PC-9 (cell line): Measurements from ENCODE around the gene STPG3. TPM values are rescaled to one million over a fixed set of nuclear protein-coding genes. Genes with fewer than 3 reads are reported as not detected.

Experiments
- BruUV-seq: library from RNA; stranded (reverse); fragments of 400-500 nt; replicated peaks from 2 replicates; lab custom pipeline; 2021; lab: Mats Ljungman, UMichigan
- CTCF ChIA-PET: fragments of 300-600 bp; sonication (Branson Sonifier 250); formaldehyde crosslinking; loops from one replicate; lab custom pipeline; 2022; ENCODE audit warnings: antibody characterized with exemption; lab: Charles Lee
- POLR2A ChIA-PET: fragments of 300-600 bp; sonication (Branson Sonifier 250); formaldehyde crosslinking; loops from one replicate; lab custom pipeline; 2022; ENCODE audit warnings: antibody characterized with exemption; ENCODE audit not compliant: unreplicated experiment; lab: Charles Lee
- DNase-seq, 2 experiments: peaks; one replicate each; pipeline versions ENCODE4 v3.0.0 to v3.0.0-alpha.2; 2015 to 2022; ENCODE audit warnings: mixed read lengths in 1 of 2
- H2AFZ ChIP-seq: fragments of 200-600 bp; sonication (generic); 2 replicates; pipeline ENCODE4 v1.8.1; 2017; ENCODE audit warnings: antibody characterized with exemption
- H3F3A ChIP-seq: fragments of 200-600 bp; sonication (generic); 2 replicates; pipeline ENCODE4 v1.8.1; 2017; ENCODE audit warnings: antibody characterized with exemption, mild to moderate bottlenecking, low read depth; ENCODE audit not compliant: insufficient read depth
- H3K27ac ChIP-seq: fragments of 200-600 bp; sonication (generic); 2 replicates; pipeline ENCODE4 v1.6.1; 2016; ENCODE audit warnings: mixed run types
- H3K27me3 ChIP-seq: fragments of 200-600 bp; sonication (generic); 2 replicates; pipeline ENCODE4 v1.6.1; 2016; ENCODE audit warnings: low read depth, mixed run types; ENCODE audit not compliant: insufficient read depth
- H3K36me3 ChIP-seq: fragments of 200-600 bp; sonication (generic); 2 replicates; pipeline ENCODE4 v1.6.1; 2016; ENCODE audit warnings: low read depth, mixed run types
- H3K4me1 ChIP-seq: fragments of 200-600 bp; sonication (generic); replicated peaks from 2 replicates; pipeline ENCODE4 v1.6.1; 2016; ENCODE audit warnings: mixed run types; ENCODE audit not compliant: insufficient read depth
- H3K4me2 ChIP-seq: fragments of 200-600 bp; sonication (generic); 2 replicates; pipeline ENCODE4 v1.6.1; 2017; ENCODE audit warnings: mixed run types
- H3K4me3 ChIP-seq: fragments of 200-600 bp; sonication (generic); 2 replicates; pipeline ENCODE4 v1.6.1; 2016; ENCODE audit warnings: mixed run types
- H3K79me2 ChIP-seq: fragments of 200-600 bp; sonication (generic); 2 replicates; pipeline ENCODE4 v1.6.1; 2017; ENCODE audit warnings: low read depth, mixed run types
- H3K9me2 ChIP-seq: fragments of 200-600 bp; sonication (generic); 2 replicates; pipeline ENCODE4 v1.8.1; 2017; ENCODE audit warnings: mild to moderate bottlenecking; ENCODE audit not compliant: insufficient read depth
- H3K9me3 ChIP-seq: fragments of 200-600 bp; sonication (generic); 2 replicates; pipeline ENCODE4 v1.8.1; 2016; ENCODE audit warnings: low read depth; ENCODE audit not compliant: insufficient read depth
- H4K20me1 ChIP-seq: fragments of 200-600 bp; sonication (generic); 2 replicates; pipeline ENCODE4 v1.8.1; 2017; ENCODE audit not compliant: insufficient read depth
- CTCF ChIP-seq: fragments of 200-600 bp; sonication (generic); conservative IDR thresholded peaks from 2 replicates; pipeline ENCODE4 v1.6.1; 2017; ENCODE audit warnings: mixed run types, antibody characterized with exemption, mild to moderate bottlenecking, moderate library complexity
- EZH2 ChIP-seq: fragments of 200-600 bp; sonication (generic); IDR thresholded peaks from 2 replicates; pipeline ENCODE4 v1.8.0; 2017; ENCODE audit warnings: antibody characterized with exemption, low read depth
- intact Hi-C: fragments of 100-400 bp; cut with micrococcal nuclease; formaldehyde crosslinking; loops from one replicate; pipeline ENCODE4 v1.10.0; 2022; ENCODE audit not compliant: unreplicated experiment
- total RNA-seq: library from RNA; stranded (reverse); gene quantifications from 2 replicates; pipeline ENCODE4 v1.2.3, GENCODE V29; 2021

The STPG3 gene
- total RNA-seq, 1 experiment from 2014 or later = 0.46 TPM

- no TSS peak for BruUV-seq
- H3K36me3 ChIP-seq = no peaks in the 10 kb centered on the region
- peak overlapping the region; percentile 29; the same call in 1 of the 2 replicates for H3K4me3 ChIP-seq
- no peak overlapping the region for H3K27ac ChIP-seq
- H3K9me2 ChIP-seq = no peaks in the 10 kb centered on the region
- CTCF ChIA-PET = interaction anchor here (2.3 kb wide), 1 partner anchor 39 kb away, joined by 15 read pairs; the partner anchor contains the start of gene SSNA1
- no peaks in the 10 kb centered on the region for H4K20me1 ChIP-seq
- DNase-seq = peak; percentile 59 to 80
- H3K9me3 ChIP-seq = no peaks in the 10 kb centered on the region
- H3K79me2 ChIP-seq = peaks cover 7% of the 10 kb centered on the region; the same call in 1 of the 2 replicates
- TF ChIP-seq EZH2 = no peak
- TF ChIP-seq CTCF = no peak
- no peak overlapping the region for H2AFZ ChIP-seq
- intact Hi-C loops = no loop called here
- H3F3A ChIP-seq = peaks cover 41% of the 10 kb centered on the region
- POLR2A ChIA-PET = interaction anchor here (0.6 kb wide), 1 partner anchor 12 kb away, joined by 7 read pairs; no protein-coding TSS in a partner anchor
- H3K4me2 ChIP-seq = peak overlapping the region; percentile 71
- peaks cover 55% of the 10 kb centered on the region for H3K4me1 ChIP-seq
- H3K27me3 ChIP-seq = no peaks in the 10 kb centered on the region
These were observed 22.5 kb upstream of the STPG3 start for GRCh38 chr9:137228506-137228967.

DNA sequence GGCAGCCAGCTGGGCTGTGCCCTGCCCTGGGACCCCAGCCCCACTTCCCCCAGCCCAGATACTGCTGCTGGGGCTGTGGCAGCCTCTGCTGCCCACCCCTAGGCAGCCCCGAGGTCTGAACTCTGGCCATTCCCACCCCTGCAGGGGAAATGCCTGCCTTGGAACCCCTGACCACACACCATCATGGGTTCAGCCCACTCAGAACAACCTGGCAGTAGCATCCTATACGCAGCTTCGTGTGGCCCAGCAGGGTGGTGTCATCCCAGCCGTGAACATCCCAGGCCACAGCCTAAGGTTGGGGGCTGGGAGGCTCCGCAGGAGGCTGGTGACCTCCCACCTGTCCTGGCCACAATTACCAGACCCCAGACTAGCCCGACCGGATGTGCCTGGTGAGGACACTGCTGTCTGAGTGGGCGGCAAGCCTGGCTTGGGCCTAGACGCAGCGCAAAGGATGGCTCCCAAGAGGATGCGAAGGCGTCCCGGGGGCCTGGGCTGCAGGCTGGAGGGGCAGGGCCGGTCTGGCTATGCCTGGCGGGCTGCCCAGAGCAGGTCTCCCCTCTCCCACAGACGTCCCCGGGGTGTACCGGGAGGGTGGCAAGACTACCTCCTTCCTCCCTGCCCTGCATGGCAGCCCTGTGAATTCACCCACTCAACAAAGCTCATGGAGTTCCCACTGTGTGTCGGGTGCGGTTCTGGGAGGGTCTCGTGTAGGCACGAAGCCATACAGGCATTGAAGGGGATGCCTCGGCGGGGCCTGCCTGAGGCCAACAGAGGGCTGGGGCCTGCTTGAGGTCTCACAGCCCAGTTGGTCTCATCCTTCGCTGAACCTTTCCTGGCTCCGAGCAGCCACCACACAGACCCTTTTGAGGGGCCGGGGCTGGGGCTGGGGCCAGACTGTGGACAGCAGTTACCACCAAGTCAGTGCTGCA is 21.9 kb upstream of the STPG3 start:
- no peaks in the 10 kb centered on the region for H3K9me3 ChIP-seq
- no peak for TF ChIP-seq EZH2
- TF ChIP-seq CTCF = no peak
- ChIA-PET POLR2A (no interaction called here), CTCF (no interaction called here)
- peak overlapping the region; percentile 29; the same call in 1 of the 2 replicates for H3K4me3 ChIP-seq
- no peaks in the 10 kb centered on the region for H3K9me2 ChIP-seq
- H3K27me3 ChIP-seq = no peaks in the 10 kb centered on the region
- H3K4me2 ChIP-seq = peak overlapping the region; percentile 71
- intact Hi-C loops = no loop called here
- H3K36me3 ChIP-seq = no peaks in the 10 kb centered on the region
- peaks cover 7% of the 10 kb centered on the region; the same call in 1 of the 2 replicates for H3K79me2 ChIP-seq
- no peaks in the 10 kb centered on the region for H4K20me1 ChIP-seq
- no peak for DNase-seq
- H3K27ac ChIP-seq = no peak overlapping the region
- peaks cover 50% of the 10 kb centered on the region for H3K4me1 ChIP-seq
- no TSS peak for BruUV-seq
- no peak overlapping the region for H2AFZ ChIP-seq
- peaks cover 34% of the 10 kb centered on the region for H3F3A ChIP-seq

DNA sequence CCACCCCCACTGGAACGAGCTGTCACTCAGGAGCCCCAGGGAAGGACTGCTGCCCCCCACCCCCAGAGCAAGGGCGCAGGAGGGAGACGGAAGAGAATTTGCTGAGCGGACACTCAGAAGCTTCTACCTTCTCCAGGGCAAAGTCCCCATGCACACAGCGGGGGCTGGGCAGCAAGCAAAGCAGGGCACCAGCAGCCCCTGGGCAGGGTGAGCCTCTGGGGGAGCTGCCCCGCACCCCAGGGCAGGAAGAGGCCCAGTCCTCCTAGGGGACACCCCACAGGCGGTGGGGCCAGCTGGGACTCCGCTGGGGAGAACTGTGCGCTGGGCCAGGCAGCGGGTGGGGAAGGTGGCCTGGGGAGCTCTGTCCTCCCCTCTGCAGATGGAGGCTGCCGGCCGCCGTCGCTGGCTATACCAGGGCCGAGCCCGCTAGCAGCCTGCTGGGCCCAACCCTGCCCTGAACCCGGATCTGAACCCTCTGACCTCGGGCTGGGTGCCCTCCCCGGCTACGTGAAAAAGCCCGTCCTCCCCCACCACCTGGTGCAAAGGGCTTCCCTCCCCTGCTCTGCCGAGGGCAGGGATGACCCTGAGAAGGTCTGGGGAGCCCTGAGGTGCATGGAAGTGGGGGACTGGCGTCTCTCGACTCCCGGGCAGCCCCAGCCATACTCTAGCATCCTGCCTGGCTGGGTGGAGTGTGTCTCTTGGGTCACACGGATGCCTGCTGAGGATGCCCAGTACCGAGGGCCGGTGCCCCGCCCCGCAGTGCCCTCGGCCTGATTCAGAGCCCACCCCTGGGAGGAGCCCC is 21.0 kb upstream of the STPG3 start:
- Histone ChIP-seq H3K4me1 (peaks cover 41% of the 10 kb centered on the region), H2AFZ (no peak overlapping the region), H3F3A (peaks cover 26% of the 10 kb centered on the region), H3K27me3 (no peaks in the 10 kb centered on the region), H3K4me3 (no peak overlapping the region), H3K9me3 (no peaks in the 10 kb centered on the region), H3K4me2 (no peak overlapping the region), H4K20me1 (no peaks in the 10 kb centered on the region; the same call in 1 of the 2 replicates), H3K27ac (no peak overlapping the region), H3K9me2 (no peaks in the 10 kb centered on the region), H3K36me3 (no peaks in the 10 kb centered on the region), H3K79me2 (peaks cover 6% of the 10 kb centered on the region; the same call in 1 of the 2 replicates)
- no peak for TF ChIP-seq EZH2
- no peak for TF ChIP-seq CTCF
- ChIA-PET POLR2A (no interaction called here), CTCF (interaction anchor here (0.6 kb wide), 1 partner anchor 201 kb away, joined by 3 read pairs; no protein-coding TSS in a partner anchor)
- DNase-seq = no peak
- intact Hi-C loops = no loop called here
- no TSS peak for BruUV-seq
